GM10266 (cell line): Measurements from ENCODE around the gene ADARB2.

Experiments
- DNase-seq: peaks from one replicate; pipeline ENCODE4 v3.0.0; 2012; ENCODE audit errors: extremely low spot score
- TF ChIP-seq, protein P1 (sequence below): IDR thresholded peaks from 2 replicates; pipeline ENCODE4 v1.5.1; 2012; ENCODE audit warnings: mild to moderate bottlenecking, low read depth; ENCODE audit not compliant: control insufficient read depth, insufficient read depth; ENCODE audit errors: missing control alignments

ADARB2 gene

DNA sequence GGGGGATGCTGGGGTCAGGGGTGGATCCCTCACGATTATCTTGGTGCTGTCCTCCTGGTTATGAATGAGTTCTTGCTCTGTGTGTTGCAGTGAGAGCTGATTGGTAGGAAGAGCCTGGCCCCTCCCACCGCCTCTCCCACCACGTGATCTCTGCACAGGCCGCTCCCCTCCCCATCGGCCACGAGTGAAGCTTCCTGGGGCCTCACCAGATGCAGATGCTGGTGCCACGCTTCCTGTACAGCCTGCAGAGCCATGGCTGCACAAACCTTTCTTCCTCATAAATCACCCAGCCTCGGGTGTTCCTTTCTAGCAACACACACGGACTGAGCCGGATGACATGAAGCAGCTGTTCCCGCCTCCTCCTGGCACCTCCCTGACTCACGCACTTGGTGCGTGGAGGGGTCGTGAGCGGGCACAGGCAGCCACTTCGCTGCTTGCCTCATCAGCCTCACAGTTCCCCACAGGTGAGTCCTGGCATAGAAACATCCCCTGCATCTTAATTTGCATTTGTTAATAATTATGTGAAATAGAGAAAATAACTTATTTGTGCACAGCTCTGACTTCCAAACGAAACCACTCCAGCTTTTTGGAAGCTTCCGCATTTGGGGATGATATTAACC lies 210.8 kb downstream of the ADARB2 start:
- no peak for DNase-seq

DNA sequence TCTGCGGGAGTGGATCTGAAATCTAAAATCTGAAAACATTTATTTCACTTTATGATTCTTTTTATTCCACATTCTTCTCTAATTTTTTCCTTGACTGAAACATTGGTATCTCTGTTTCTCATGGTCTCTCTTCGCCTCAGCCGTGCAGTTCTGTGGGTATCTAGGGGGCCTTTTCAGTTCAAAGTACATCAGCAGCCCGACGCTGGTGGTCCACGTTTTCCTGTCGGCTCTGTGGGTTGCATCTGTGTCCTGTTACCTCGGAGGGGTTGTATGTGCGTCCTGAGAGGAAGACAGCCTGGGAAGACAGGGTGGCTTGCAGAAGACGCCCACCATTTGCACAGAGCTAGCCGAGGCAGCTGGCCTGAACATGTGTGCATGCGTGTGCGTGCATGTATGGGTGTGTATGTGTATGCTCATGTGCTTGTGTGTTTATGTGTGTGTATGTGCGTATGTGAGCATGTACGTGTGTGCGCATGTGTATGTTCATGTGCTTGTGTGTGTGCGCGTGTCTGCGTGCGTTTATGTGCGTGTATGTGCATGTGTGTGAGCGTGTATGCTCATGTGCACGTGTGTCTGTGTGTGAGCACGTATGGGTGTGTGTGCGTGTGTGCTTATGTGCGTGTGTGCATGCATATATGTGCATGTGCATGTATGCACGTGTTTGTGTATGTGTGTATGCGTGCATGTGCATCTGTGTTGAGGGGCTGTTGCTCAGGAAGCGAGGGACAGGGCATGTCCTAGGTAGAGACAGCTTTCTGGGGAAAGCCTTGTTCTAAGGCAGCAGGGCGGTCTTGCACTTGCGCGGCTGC lies 211.8 kb downstream of the ADARB2 start:
- DNase-seq = no peak
- TF ChIP-seq, protein P1, sequence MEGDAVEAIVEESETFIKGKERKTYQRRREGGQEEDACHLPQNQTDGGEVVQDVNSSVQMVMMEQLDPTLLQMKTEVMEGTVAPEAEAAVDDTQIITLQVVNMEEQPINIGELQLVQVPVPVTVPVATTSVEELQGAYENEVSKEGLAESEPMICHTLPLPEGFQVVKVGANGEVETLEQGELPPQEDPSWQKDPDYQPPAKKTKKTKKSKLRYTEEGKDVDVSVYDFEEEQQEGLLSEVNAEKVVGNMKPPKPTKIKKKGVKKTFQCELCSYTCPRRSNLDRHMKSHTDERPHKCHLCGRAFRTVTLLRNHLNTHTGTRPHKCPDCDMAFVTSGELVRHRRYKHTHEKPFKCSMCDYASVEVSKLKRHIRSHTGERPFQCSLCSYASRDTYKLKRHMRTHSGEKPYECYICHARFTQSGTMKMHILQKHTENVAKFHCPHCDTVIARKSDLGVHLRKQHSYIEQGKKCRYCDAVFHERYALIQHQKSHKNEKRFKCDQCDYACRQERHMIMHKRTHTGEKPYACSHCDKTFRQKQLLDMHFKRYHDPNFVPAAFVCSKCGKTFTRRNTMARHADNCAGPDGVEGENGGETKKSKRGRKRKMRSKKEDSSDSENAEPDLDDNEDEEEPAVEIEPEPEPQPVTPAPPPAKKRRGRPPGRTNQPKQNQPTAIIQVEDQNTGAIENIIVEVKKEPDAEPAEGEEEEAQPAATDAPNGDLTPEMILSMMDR = no peak

More for the DNA sequence above, 210.8 kb downstream of the ADARB2 start:
- TF ChIP-seq, protein P1 = no peak

DNA sequence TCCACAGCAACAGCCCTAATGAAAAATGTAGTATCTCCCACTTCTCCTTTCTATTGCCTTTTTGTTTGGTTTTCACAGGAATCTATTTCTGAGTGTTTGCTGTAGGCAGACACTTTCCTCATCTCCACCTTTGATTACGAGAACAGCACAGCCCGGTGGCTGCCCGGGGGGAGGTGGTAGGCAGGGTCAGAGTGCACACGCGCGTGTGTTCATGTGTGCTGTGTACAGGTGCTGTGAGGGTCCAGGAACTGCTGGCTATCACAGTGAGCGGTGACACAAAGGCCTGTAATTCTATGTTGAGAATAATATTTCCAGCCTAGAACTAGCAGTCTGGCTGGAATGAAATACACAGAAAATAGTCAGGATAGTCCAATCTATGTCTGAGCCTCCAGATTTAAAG lies 212.8 kb downstream of the ADARB2 start:
- DNase-seq = no peak
- TF ChIP-seq, protein P1 = no peak

DNA sequence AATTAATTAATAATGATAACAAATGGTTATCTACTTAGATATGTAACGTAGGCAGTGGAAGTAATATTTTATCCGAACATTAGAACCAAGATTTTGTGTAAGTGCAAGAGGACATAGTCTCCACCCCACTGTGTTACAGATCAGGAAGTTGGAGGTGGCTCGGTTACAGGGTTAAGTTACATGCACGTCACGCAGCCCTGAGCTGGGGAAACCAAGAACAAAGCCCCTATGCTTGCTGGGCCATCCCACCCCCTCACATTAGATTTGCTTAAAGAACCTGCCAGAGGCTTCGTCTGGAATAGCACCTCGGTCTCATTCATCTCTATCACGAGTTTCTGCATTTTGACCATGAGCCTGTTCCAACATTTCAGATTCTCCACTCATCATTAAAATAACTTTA lies 214.1 kb downstream of the ADARB2 start:
- TF ChIP-seq, protein P1 = no peak
- no peak for DNase-seq

DNA sequence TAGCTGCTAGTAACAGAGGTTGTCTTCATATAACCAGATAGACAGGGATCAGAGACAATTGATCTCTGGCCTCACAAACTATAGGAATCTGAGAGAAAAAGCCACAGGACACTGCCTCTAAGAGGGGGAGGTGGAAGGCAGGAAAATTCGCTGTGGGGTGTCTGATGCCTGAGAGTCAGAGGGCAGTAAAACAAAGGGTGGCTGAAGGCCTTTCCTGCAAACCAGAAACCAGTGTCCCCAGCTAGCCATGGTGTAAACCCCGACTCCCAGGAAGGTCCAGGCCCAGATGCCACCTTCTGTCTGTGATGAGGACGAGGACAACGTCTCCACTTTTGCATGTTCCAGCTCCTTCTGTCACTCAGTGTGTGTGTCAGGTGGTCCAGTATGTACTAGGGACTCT lies 215.1 kb downstream of the ADARB2 start:
- no peak for DNase-seq
- TF ChIP-seq, protein P1 = no peak

DNA sequence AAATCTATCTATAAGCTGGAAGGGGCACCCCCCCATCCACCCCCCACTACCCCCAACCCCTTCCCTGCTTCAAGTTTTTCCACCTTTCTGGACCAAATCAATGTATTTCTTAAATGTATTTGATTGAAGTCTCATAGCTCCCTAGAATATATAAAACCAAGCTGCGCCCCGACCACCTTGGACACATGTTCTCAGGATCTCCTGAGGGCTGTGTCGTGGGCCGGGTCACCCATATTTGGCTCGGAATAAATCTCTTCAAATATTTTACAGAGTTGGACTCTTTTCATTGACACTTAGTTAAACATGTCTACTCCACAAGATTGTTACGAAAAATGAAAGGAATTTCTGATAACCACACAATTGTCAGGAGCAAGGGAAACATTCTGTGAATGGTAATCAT lies 215.6 kb downstream of the ADARB2 start:
- TF ChIP-seq, protein P1 = no peak
- no peak for DNase-seq
